IMR-90 (cell line): ENCODE results near the gene KLF13. TPM values are rescaled to one million over a fixed set of nuclear protein-coding genes. Genes with fewer than 3 reads are reported as not detected.

Experiments
- ATAC-seq: fragments of 200-7000 bp; cut with Tn5 transposase; 2 replicates; pipeline ENCODE4 v1.9.1; 2020; ENCODE audit warnings: low read depth, mild to moderate bottlenecking, moderate library complexity
- BruUV-seq: library from RNA; stranded (reverse); fragments of 400-500 nt; replicated peaks from 2 replicates; lab custom pipeline; 2021; lab: Mats Ljungman, UMichigan
- CTCF ChIA-PET: fragments of 300-600 bp; formaldehyde crosslinking; extraction: SDS; loops from one replicate; lab custom pipeline; 2021; ENCODE audit warnings: antibody characterized with exemption; lab: Yijun Ruan, JAX
- POLR2A ChIA-PET: fragments of 300-600 bp; sonication (Branson Sonifier 250); formaldehyde crosslinking; loops from one replicate; lab custom pipeline; 2022; ENCODE audit warnings: antibody characterized with exemption; ENCODE audit not compliant: unreplicated experiment; lab: Charles Lee
- DNase-seq: peaks from one replicate; pipeline ENCODE4 v3.0.0; 2013
- H2AFZ ChIP-seq: replicated peaks from 2 replicates; pipeline ENCODE3; 2013; ENCODE audit warnings: low read length, mild to moderate bottlenecking; ENCODE audit not compliant: poor library complexity
- H2AK5ac ChIP-seq: 2 replicates; pipeline ENCODE4 v1.6.1; 2013; ENCODE audit warnings: low read depth, low read length, inconsistent platforms
- H2AK9ac ChIP-seq: replicated peaks from 2 replicates; pipeline ENCODE3; 2013; ENCODE audit warnings: mild to moderate bottlenecking, low read depth, low read length, moderate library complexity; ENCODE audit not compliant: poor library complexity
- H2BK120ac ChIP-seq: 2 replicates; pipeline ENCODE4 v1.6.1; 2013; ENCODE audit warnings: low read depth, low read length, inconsistent platforms
- H2BK15ac ChIP-seq: 3 replicates; pipeline ENCODE4 v1.6.1; 2013; ENCODE audit warnings: low read depth, low read length, inconsistent platforms
- H2BK20ac ChIP-seq: 2 replicates; pipeline ENCODE4 v1.6.1; 2013; ENCODE audit warnings: low read depth, mild to moderate bottlenecking, inconsistent platforms, low read length, moderate library complexity
- H2BK5ac ChIP-seq: 2 replicates; pipeline ENCODE4 v1.6.1; 2013; ENCODE audit warnings: mild to moderate bottlenecking, low read depth, low read length, inconsistent platforms; ENCODE audit not compliant: poor library complexity, severe bottlenecking
- H3K14ac ChIP-seq: replicated peaks from 2 replicates; pipeline ENCODE4 v1.6.1; 2013; ENCODE audit warnings: low read depth, low read length, inconsistent platforms
- H3K18ac ChIP-seq: 2 replicates; pipeline ENCODE4 v1.6.1; 2013; ENCODE audit warnings: low read depth, low read length, control low read depth
- H3K23ac ChIP-seq: 2 replicates; pipeline ENCODE4 v1.6.1; 2013; ENCODE audit warnings: low read depth, low read length, inconsistent platforms
- H3K27ac ChIP-seq: 2 replicates; pipeline ENCODE4 v1.5.1; 2013; ENCODE audit warnings: mild to moderate bottlenecking, control low read depth, low read length; ENCODE audit not compliant: insufficient read depth
- H3K27me3 ChIP-seq: 2 replicates; pipeline ENCODE4 v1.6.1; 2013; ENCODE audit warnings: low read length; ENCODE audit not compliant: control insufficient read depth, insufficient read depth
- H3K36me3 ChIP-seq: 2 replicates; pipeline ENCODE4 v1.6.1; 2013; ENCODE audit warnings: low read length, mixed read lengths; ENCODE audit not compliant: control insufficient read depth, insufficient read depth
- H3K4ac ChIP-seq: 2 replicates; pipeline ENCODE4 v1.6.1; 2013; ENCODE audit warnings: low read depth, low read length, inconsistent platforms
- H3K4me1 ChIP-seq: 2 replicates; pipeline ENCODE4 v1.6.1; 2013; ENCODE audit warnings: low read length, mixed read lengths; ENCODE audit not compliant: control insufficient read depth, insufficient read depth
- H3K4me2 ChIP-seq: 2 replicates; pipeline ENCODE4 v1.6.1; 2013; ENCODE audit warnings: low read depth, mild to moderate bottlenecking, control low read depth, low read length, moderate library complexity
- H3K4me3 ChIP-seq: 2 replicates; pipeline ENCODE4 v1.5.1; 2013; ENCODE audit warnings: low read depth, mild to moderate bottlenecking, control low read depth, low read length, moderate library complexity; ENCODE audit not compliant: insufficient read depth
- H3K56ac ChIP-seq: 2 replicates; pipeline ENCODE4 v1.6.1; 2013; ENCODE audit warnings: low read length, inconsistent platforms; ENCODE audit not compliant: insufficient read depth; ENCODE audit errors: extremely low read depth
- H3K79me1 ChIP-seq, 2 experiments: 2 replicates each; pipeline ENCODE4 v1.6.1; 2013; ENCODE audit warnings: low read length in 2 of 2, inconsistent platforms in 1 of 2, low read depth in 1 of 2
- H3K9ac ChIP-seq: 2 replicates; pipeline ENCODE4 v1.6.1; 2013; ENCODE audit warnings: low read depth, low read length, control low read depth
- H3K9me1 ChIP-seq: 2 replicates; pipeline ENCODE4 v1.6.1; 2013; ENCODE audit warnings: low read length, inconsistent platforms; ENCODE audit not compliant: insufficient read depth
- H3K9me3 ChIP-seq: 2 replicates; pipeline ENCODE4 v1.6.1; 2013; ENCODE audit warnings: low read length; ENCODE audit not compliant: control insufficient read depth, insufficient read depth
- H4K20me1 ChIP-seq: 2 replicates; pipeline ENCODE4 v1.6.1; 2013; ENCODE audit warnings: low read length, inconsistent platforms; ENCODE audit not compliant: insufficient read depth
- H4K5ac ChIP-seq: 2 replicates; pipeline ENCODE4 v1.6.1; 2013; ENCODE audit warnings: mild to moderate bottlenecking, low read depth, low read length, control low read depth
- H4K8ac ChIP-seq, 2 experiments: 2 replicates each; pipeline ENCODE4 v1.6.1; 2013; ENCODE audit warnings: low read depth in 2 of 2, low read length in 2 of 2, control low read depth in 1 of 2, inconsistent platforms in 1 of 2
- H4K91ac ChIP-seq: 2 replicates; pipeline ENCODE4 v1.6.1; 2013; ENCODE audit warnings: low read depth, low read length, inconsistent platforms; ENCODE audit not compliant: insufficient read depth
- CEBPB ChIP-seq: IDR thresholded peaks from 2 replicates; pipeline ENCODE4 v1.6.1; 2012; ENCODE audit warnings: low read depth, low read length, improper control_type of control experiment
- FOS ChIP-seq: fragments of 150-350 bp; IDR thresholded peaks from 2 replicates; pipeline ENCODE4 v1.6.1; 2016; ENCODE audit warnings: low read depth, low read length
- MXI1 ChIP-seq: IDR thresholded peaks from 2 replicates; pipeline ENCODE4 v1.6.1; 2012; ENCODE audit warnings: low read depth, mild to moderate bottlenecking, low read length, moderate library complexity, borderline replicate concordance
- NFE2L2 ChIP-seq: fragments of 150-350 bp; IDR thresholded peaks from 2 replicates; pipeline ENCODE4 v1.6.1; 2016; ENCODE audit warnings: low read depth, mild to moderate bottlenecking, low read length
- POLR2A ChIP-seq: IDR thresholded peaks from 2 replicates; pipeline ENCODE4 v1.6.1; 2012; ENCODE audit warnings: mild to moderate bottlenecking, low read depth, low read length
- RAD21 ChIP-seq: IDR thresholded peaks from 2 replicates; pipeline ENCODE4 v1.6.1; 2012; ENCODE audit warnings: low read length, improper control_type of control experiment
- SMC3 ChIP-seq: fragments of 150-350 bp; IDR thresholded peaks from 2 replicates; pipeline ENCODE4 v1.6.1; 2016; ENCODE audit warnings: low read depth, mild to moderate bottlenecking, antibody characterized with exemption, low read length, moderate library complexity
- WGBS, 2 experiments: methylation state at CpG; one replicate each; pipeline versions ENCODE4 v1.1.5 to v1.1.7; 2013; ENCODE audit warnings: missing lambda C conversion rate in 2 of 2; ENCODE audit not compliant: insufficient read length in 1 of 2; ENCODE audit errors: extremely low coverage in 2 of 2; 5-methylcytosine and 5-hydroxymethylcytosine counted together
- dilution Hi-C: fragments of 300-500 bp; cut with HindIII; formaldehyde crosslinking; loops from one replicate; pipeline ENCODE4 v1.14.3; 2018; ENCODE audit warnings: low sequenced_read_pairs; ENCODE audit not compliant: unreplicated experiment
- in situ Hi-C: fragments of 300-500 bp; cut with MboI; formaldehyde crosslinking; loops from 3 replicates; pipeline ENCODE4 v1.14.3; 2019; ENCODE audit warnings: low sequenced_read_pairs, inconsistent platforms, mixed read lengths
- intact Hi-C: fragments of 100-400 bp; cut with micrococcal nuclease; formaldehyde crosslinking; loops from 2 replicates; pipeline ENCODE4 v1.10.0; 2022
- polyA plus RNA-seq, 3 experiments: library from polyadenylated mRNA; depleted of rRNA; stranded (reverse); fragments of >200 nt; gene quantifications; 2 replicates each; pipeline ENCODE4 v1.2.3, GENCODE V29; 2012; ENCODE audit warnings: low replicate concordance in 1 of 3
- total RNA-seq: library from RNA; depleted of rRNA; stranded (reverse); fragments of >200 nt; gene quantifications from 2 replicates; pipeline ENCODE4 v1.2.3, GENCODE V29; 2012

The KLF13 gene
- total and polyA plus RNA-seq, 2 of the 4 experiments (the other 2 are of a cell fraction): 9.5 to 10.6 TPM

- Histone ChIP-seq H3K4me2 (no peak overlapping the region), H3K9me1 (peaks cover 17% of the 10 kb centered on the region; the same call in 1 of the 2 replicates), H3K14ac (no peak overlapping the region), H2AFZ (no peak overlapping the region), H4K20me1 (no peaks in the 10 kb centered on the region), H4K91ac (no peak overlapping the region), H3K56ac (no peak overlapping the region), H2BK5ac (no peak overlapping the region), H3K9me3 (peaks cover 8% of the 10 kb centered on the region), H3K9ac (no peak overlapping the region), H3K4me3 (no peak overlapping the region), H3K79me1 (no peaks in the 10 kb centered on the region), H2AK9ac (no peak overlapping the region), H3K18ac (no peak overlapping the region), H3K23ac (no peak overlapping the region), H3K4ac (no peak overlapping the region), H3K27me3 (no peaks in the 10 kb centered on the region), H3K27ac (no peak overlapping the region), H4K8ac (no peak overlapping the region), H2BK120ac (no peak overlapping the region), H3K36me3 (no peaks in the 10 kb centered on the region), H2BK15ac (no peak overlapping the region), H3K4me1 (peaks cover 6% of the 10 kb centered on the region; the same call in 1 of the 2 replicates), H4K5ac (no peak overlapping the region), H2BK20ac (no peak overlapping the region), H2AK5ac (no peak overlapping the region)
- intact Hi-C loops: no loop called here
- POLR2A ChIA-PET: no interaction called here
- ATAC-seq (no peak), DNase-seq (no peak)
- no peak for TF ChIP-seq CEBPB
- no peak for TF ChIP-seq MXI1
- TF ChIP-seq RAD21: no peak
- TF ChIP-seq POLR2A: no peak
- no peak for TF ChIP-seq SMC3
- no peak for TF ChIP-seq NFE2L2
- no peak for TF ChIP-seq FOS
- WGBS, 2 experiments: no CpG with 5 or more reads among the region's 3 CpGs
- in situ Hi-C loops: loop anchor here (5.0 kb wide), 1 partner anchor 33 kb away; no protein-coding TSS in a partner anchor
- dilution Hi-C loops: no loop called here
- CTCF ChIA-PET: no interaction called here
- no TSS peak for BruUV-seq
Measured at GRCh38 chr15:31404345-31404744, 77.7 kb downstream of the KLF13 start.
